Fibroblast of lung (primary cell): ENCODE measurements around the gene DDAH1.

Source experiments
- EZH2 ChIP-seq: IDR thresholded peaks from 2 replicates; pipeline ENCODE4 v1.5.1; 2012; ENCODE audit warnings: low read length, control low read depth, mild to moderate bottlenecking; ENCODE audit errors: missing control alignments
- TF ChIP-seq, protein P1 (sequence below), 2 donors: IDR thresholded peaks in 1 of 2; conservative IDR thresholded peaks in 1 of 2; 1 replicate in 1 of 2; 2 replicates in 1 of 2; pipeline ENCODE4 v1.5.1; 2011 to 2012; ENCODE audit warnings: low read length in 2 of 2, control low read depth in 1 of 2, inconsistent platforms in 1 of 2, low read depth in 1 of 2, mild to moderate bottlenecking in 1 of 2

DNA sequence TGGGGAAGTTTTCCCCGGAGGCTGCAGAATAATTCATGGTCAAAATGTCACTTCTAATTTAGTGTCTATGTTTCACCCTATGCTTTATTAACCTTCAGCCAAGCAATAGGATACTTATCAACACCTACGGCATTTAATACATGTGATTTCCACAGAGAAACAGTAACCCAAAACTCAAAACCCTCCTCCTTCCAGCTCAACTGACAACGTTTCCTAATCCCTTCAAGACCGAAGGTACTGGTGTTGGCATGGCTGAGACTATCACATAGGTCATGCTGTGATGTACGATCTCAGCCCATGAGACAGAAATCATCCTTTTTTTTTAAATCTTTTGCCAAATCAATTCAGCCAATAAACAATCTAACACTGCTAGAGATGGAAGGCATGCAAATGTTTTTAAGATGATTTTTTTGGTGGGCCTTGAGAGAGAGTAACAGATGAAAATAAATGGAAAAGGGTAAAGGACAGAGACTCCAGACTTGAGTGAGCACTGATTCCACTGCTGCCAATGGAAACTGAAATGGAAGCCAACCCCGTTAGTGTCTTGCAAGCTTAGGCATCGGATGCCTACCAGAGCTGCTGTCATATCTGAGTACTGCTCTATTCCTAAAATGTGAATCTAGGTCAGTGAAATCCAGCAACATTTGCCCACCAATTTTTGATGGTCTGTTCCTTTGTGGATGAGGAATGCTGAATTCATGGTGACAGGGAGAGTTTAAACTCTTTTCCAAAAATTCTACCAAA lies 125.1 kb downstream of the DDAH1 start:
- TF ChIP-seq, protein P1, sequence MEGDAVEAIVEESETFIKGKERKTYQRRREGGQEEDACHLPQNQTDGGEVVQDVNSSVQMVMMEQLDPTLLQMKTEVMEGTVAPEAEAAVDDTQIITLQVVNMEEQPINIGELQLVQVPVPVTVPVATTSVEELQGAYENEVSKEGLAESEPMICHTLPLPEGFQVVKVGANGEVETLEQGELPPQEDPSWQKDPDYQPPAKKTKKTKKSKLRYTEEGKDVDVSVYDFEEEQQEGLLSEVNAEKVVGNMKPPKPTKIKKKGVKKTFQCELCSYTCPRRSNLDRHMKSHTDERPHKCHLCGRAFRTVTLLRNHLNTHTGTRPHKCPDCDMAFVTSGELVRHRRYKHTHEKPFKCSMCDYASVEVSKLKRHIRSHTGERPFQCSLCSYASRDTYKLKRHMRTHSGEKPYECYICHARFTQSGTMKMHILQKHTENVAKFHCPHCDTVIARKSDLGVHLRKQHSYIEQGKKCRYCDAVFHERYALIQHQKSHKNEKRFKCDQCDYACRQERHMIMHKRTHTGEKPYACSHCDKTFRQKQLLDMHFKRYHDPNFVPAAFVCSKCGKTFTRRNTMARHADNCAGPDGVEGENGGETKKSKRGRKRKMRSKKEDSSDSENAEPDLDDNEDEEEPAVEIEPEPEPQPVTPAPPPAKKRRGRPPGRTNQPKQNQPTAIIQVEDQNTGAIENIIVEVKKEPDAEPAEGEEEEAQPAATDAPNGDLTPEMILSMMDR (conservative IDR thresholded peaks at IDR 0.05 in 1 of 2, IDR thresholded peaks at IDR 0.05 in 1 of 2; ENCODE audit: low read depth in 1 of 2, low read length in 2 of 2) = no peak
- TF ChIP-seq EZH2 = no peak
